HG03439 (cell line): ENCODE measurements around the gene WWC2.

Source experiments
- ATAC-seq: cut with Tn5 transposase; IDR thresholded peaks from one replicate; pipeline ENCODE4 v1.9.1; 2021; ENCODE audit warnings: mild to moderate bottlenecking, moderate library complexity; ENCODE audit not compliant: unreplicated experiment

The WWC2 gene

DNA sequence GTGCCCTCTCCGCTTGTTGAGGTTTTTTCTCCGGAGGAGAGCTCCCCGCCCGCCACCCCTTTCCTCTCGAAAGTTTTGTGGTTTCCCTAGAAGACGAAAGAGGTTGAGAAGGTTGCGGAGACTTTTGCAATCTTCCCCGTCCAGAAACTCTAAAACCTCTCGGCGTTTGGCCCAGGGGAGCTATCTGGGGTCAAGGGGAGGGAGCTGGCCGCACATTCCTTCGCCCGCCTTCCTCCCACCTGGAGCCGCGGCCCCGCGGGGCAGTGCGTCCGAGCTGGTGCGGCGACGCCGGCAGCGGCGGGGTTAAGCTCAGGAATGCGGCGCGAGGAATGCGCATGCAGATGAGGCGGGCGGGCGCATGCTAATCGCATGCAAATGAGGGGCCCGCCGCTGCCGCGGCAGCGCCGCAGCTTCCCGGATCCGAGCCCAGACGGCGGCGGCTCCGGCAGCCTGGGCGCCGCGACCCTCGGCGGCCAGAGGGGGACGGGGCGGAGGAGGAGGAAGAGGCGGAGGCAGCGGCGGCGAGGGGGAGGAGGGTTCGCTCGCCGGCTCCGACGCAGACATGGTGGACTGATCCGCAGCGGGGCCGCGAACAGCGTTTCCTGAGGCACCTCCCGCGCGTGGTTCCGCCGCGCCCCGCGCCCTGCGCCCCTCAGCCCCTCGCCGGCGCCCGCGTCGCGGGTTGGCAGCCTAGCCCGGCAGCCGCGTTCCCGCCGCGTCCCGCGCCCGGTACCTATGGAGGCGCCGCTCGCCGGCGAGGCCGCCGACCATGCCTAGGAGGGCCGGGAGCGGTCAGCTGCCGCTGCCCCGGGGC lies at the start of gene WWC2:
Gene WWC2, plus strand, starts transcription at position 535 of the 814 bp plus-strand sequence. Its CDS starts 235 bp downstream, at position 770.
- ATAC-seq, result no peak

- no peak for ATAC-seq
Measured at GRCh38 chr4:183053681-183054080, 45.4 kb upstream of the WWC2 start.

DNA sequence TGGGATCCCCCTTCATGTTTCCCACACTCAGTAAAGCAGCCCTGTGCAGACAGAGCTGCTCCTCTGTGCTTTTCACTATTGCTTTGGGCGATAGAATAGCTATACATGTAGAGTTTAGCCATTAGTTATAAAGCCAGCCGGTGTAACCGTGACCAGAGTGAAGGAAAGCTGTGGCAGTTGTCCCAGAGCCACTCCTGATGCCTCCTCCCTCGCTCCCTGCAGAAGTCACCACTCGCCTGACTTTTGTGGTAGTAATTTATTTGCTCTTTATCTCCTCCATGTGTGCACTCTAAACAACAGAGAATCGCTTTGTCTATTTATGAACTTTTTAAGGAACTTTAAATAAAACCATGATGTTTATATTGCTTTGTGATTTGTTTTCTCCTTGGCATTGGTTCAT lies 41.8 kb upstream of the WWC2 start:
- ATAC-seq, result no peak

- ATAC-seq, result no peak
Measured at GRCh38 chr4:183059797-183060196, 39.3 kb upstream of the WWC2 start.

GRCh38 chr4:183068502-183068901 lies 30.6 kb upstream of the WWC2 start:
- ATAC-seq, result no peak

GRCh38 chr4:183071222-183071621 lies 27.8 kb upstream of the WWC2 start:
- no peak for ATAC-seq

DNA sequence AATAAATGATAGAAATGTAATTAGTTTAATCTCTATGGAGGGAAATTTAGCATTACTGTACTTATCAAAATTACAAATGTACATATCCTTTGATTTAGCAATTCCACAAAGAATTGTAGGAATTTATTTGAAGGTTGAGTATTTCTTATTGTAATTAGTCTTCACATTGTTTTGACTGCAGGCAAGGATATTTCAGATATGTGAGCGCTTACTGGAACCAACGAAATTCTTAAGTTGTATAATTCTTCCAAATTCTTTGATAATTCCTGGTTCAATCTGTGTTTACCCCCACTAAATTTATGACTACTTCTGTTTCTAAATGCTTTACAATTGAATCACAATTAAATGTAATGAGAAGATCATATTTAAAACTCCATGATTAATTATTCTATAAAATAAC lies 26.9 kb upstream of the WWC2 start:
- no peak for ATAC-seq

GRCh38 chr4:183073838-183074145 lies 25.3 kb upstream of the WWC2 start:
- ATAC-seq, result no peak

- no peak for ATAC-seq
Measured at GRCh38 chr4:183074288-183074990, 24.6 kb upstream of the WWC2 start.

GRCh38 chr4:183078634-183079033 lies 20.4 kb upstream of the WWC2 start:
- ATAC-seq, result no peak

DNA sequence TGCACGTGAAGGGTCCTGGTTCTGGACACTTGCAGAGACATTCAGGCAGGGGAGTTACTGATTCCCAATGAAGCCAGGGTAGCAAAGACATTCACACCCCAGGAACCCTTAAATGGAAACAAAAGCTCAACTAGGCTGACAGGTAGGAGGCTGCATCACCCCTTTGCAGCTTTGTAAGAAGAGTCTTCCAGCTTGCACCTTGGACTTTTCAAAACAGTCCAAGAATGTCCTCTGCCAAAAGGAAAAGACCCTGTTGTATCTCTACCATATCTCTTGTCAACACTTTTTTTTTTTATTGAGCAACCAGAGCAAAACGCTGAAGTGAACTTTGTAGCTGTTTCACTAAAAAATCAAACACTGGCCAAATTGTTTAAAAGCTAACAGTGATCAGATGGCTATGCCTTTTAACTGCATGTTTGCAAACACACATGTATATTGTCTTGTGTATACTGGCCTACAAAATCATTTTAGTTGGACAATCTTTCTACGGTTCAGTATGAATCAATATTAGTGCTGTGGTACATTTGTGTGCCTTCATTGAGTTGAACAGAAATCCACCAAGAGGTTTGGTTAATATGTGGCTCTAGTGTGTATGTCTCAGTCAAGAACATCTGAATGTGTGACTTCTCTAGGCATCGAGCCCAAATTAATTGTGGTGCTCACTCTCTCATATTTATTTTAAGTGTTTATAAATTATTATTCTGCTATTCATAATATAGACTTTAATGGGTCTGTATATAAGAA lies 18.5 kb upstream of the WWC2 start:
- ATAC-seq, result no peak

DNA sequence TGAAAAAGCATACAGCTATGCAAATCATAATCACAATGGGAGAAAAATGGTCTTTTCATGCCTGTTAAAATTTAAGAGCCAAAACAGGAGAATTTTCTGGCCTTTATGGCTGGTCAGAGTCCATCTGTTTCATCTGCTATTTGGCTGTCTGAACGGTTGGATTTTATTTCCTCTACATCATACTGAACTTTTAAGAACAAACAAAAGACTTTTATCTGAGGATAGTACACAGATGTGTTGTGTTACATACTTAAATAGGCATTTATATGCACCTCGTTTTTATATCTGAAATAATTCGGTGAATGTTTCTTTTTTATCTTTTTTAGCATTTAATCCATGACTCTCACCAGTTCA lies 18.0 kb upstream of the WWC2 start:
- no peak for ATAC-seq

DNA sequence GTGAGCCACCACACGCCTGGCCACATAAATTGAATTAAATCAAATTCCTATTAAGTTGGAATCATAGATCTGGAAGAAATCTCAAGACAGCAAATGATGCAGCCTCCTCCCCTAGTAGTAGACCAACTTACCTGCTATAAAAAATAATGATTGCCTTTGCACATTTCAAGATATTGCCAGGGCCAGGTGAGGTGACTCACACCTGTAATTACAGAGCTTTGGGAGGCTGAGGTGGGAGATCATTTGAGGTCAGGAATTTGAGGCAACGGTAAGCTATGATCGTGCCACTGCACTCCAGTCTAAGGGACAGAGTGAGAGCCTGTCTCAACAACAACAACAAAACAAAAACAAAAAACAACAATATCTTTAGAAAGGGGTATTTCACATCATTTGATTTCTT lies 17.0 kb upstream of the WWC2 start:
- no peak for ATAC-seq

DNA sequence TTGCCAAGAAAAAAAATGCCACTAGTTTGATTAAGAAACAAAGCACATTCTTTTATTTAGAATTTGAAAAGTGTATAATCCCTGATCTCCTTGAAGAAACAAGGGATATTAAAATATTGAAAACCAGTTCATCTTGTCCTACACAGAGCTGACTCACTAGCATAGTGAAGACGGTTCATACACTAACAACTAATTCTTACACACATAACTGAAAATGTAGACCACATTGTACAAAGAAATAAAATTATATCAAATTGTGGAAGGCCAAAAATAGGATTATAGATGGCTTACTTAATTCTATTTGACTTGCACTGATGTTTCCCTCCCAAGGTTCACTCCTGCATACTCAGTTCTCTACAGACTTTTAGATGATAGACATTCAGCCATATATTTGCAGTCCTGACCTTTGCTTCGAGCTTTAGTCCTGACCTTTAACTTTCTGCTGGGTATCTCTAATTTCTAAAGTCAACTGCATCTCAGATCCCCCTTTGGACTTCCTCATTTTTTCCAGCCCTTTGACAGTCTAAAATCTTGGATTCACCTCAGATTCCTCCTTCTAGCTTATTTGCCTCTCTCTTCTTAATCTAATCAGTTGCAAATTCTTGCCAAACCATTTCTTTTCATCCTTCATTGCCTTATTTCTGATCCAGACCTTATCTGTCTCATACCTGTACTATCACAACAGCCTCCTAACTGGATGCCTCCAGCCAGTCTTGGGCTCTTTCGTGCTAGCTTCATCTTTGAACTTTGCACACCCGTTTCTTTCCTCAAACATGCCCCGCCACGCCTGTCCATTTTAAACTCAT lies 4.5 kb upstream of the WWC2 start:
- no peak for ATAC-seq

- no peak for ATAC-seq
Measured at GRCh38 chr4:183095199-183095512, 3.9 kb upstream of the WWC2 start.

- no peak for ATAC-seq
Measured at GRCh38 chr4:183096276-183096965, 2.6 kb upstream of the WWC2 start.

GRCh38 chr4:183097231-183098018 lies 1.6 kb upstream of the WWC2 start:
- no peak for ATAC-seq

- no peak for ATAC-seq
Measured at GRCh38 chr4:183098019-183098722, 886 bp upstream of the WWC2 start.

GRCh38 chr4:183099537-183100297 lies 660 bp downstream of the WWC2 start:
- no peak for ATAC-seq
